ENCODE results near the gene CA10.

Gene CA10

GRCh38 chr17:52048137-52048898 is 110.2 kb downstream of the CA10 start:
- no peak for DNase-seq (ENCODE audit: low spot score)

- no peak for DNase-seq (ENCODE audit: low spot score)
These were observed 111.4 kb downstream of the CA10 start for GRCh38 chr17:52047086-52047485.

GRCh38 chr17:52041123-52041617 is 117.3 kb downstream of the CA10 start:
- DNase-seq (ENCODE audit: low spot score): no peak

- DNase-seq (ENCODE audit: low spot score): no peak
These were observed 122.1 kb downstream of the CA10 start for GRCh38 chr17:52036416-52036815.

- DNase-seq (ENCODE audit: low spot score): no peak
These were observed 123.1 kb downstream of the CA10 start for GRCh38 chr17:52035336-52035915.

- DNase-seq (ENCODE audit: low spot score): no peak
These were observed 126.1 kb downstream of the CA10 start for GRCh38 chr17:52032454-52032853.

GRCh38 chr17:52030052-52030451 is 128.5 kb downstream of the CA10 start:
- no peak for DNase-seq (ENCODE audit: low spot score)

GRCh38 chr17:52027620-52028295 is 130.8 kb downstream of the CA10 start:
- no peak for DNase-seq (ENCODE audit: low spot score)

GRCh38 chr17:52027081-52027480 is 131.4 kb downstream of the CA10 start:
- DNase-seq (ENCODE audit: low spot score): no peak

GRCh38 chr17:52026075-52026474 is 132.4 kb downstream of the CA10 start:
- DNase-seq (ENCODE audit: low spot score): no peak

GRCh38 chr17:52025236-52025635 is 133.3 kb downstream of the CA10 start:
- DNase-seq (ENCODE audit: low spot score): no peak

- DNase-seq (ENCODE audit: low spot score): no peak
These were observed 134.1 kb downstream of the CA10 start for GRCh38 chr17:52024300-52024870.

GRCh38 chr17:52011064-52011463 is 147.4 kb downstream of the CA10 start:
- DNase-seq (ENCODE audit: low spot score): no peak

GRCh38 chr17:51999654-52000053 is 158.9 kb downstream of the CA10 start:
- DNase-seq (ENCODE audit: low spot score): no peak

GRCh38 chr17:51997723-51998122 is 160.8 kb downstream of the CA10 start:
- DNase-seq (ENCODE audit: low spot score): no peak

- no peak for DNase-seq (ENCODE audit: low spot score)
These were observed 162.6 kb downstream of the CA10 start for GRCh38 chr17:51995797-51996403.

GRCh38 chr17:51992864-51993416 is 165.6 kb downstream of the CA10 start:
- no peak for DNase-seq (ENCODE audit: low spot score)

GRCh38 chr17:51971121-51971520 is 187.4 kb downstream of the CA10 start:
- no peak for DNase-seq (ENCODE audit: low spot score)

- DNase-seq (ENCODE audit: low spot score): no peak
These were observed 196.8 kb downstream of the CA10 start for GRCh38 chr17:51961689-51962088.

- no peak for DNase-seq (ENCODE audit: low spot score)
These were observed 200.7 kb downstream of the CA10 start for GRCh38 chr17:51957786-51958185.

GRCh38 chr17:51955245-51955644 is 203.3 kb downstream of the CA10 start:
- DNase-seq (ENCODE audit: low spot score): no peak

- no peak for DNase-seq (ENCODE audit: low spot score)
These were observed 204.2 kb downstream of the CA10 start for GRCh38 chr17:51954232-51954765.
